GM19467 (cell line): ENCODE results near the gene KRTAP9-2.
"Not testable (repeated sequence)": the region's sequence is repeated elsewhere in the genome, so short reads cannot be mapped to it uniquely, and the experiment has no call there.

Experiments used
- ATAC-seq: cut with Tn5 transposase; IDR thresholded peaks from one replicate; pipeline ENCODE4 v1.9.1; 2021; ENCODE audit warnings: mild to moderate bottlenecking, moderate library complexity; ENCODE audit not compliant: unreplicated experiment

KRTAP9-2 gene, protein sequence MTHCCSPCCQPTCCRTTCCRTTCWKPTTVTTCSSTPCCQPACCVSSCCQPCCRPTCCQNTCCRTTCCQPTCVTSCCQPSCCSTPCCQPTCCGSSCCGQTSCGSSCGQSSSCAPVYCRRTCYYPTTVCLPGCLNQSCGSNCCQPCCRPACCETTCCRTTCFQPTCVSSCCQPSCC

GRCh38 chr17:41226598-41227095 is at the start of gene KRTAP9-2:
Gene KRTAP9-2, plus strand, starts transcription at chr17:41226648. Its CDS starts 7 bp downstream, at chr17:41226655.
- ATAC-seq: not testable (repeated sequence)

GRCh38 chr17:41176744-41177387 is 49.6 kb upstream of the KRTAP9-2 start:
- no peak for ATAC-seq

- no peak for ATAC-seq
Measured at GRCh38 chr17:41177727-41178271, 48.6 kb upstream of the KRTAP9-2 start, which contains the start of gene KRTAP4-2. Gene KRTAP4-2, minus strand, starts transcription at chr17:41178221. Its CDS starts 57 bp downstream, at chr17:41178164.

DNA sequence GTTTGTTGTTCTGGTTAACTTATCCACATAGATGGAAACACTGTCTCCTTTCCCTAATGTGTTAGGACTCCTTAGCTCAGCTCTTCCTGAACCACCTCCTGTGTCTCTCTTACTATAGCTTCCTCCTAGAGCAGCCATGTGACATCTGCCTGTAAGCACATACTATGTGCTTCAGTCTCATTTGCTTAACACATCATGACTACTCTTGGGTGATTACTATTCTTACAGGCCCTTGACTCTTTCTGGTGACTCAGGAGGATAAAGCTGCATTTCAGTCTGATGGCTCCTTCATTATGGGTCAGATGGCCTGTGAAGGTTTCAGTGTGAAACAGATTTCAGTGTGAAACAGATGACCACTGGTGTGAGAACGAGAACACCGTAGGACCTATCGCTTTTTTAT is 48.1 kb upstream of the KRTAP9-2 start:
- ATAC-seq: no peak

GRCh38 chr17:41178843-41179616 is 47.4 kb upstream of the KRTAP9-2 start:
- ATAC-seq: no peak

DNA sequence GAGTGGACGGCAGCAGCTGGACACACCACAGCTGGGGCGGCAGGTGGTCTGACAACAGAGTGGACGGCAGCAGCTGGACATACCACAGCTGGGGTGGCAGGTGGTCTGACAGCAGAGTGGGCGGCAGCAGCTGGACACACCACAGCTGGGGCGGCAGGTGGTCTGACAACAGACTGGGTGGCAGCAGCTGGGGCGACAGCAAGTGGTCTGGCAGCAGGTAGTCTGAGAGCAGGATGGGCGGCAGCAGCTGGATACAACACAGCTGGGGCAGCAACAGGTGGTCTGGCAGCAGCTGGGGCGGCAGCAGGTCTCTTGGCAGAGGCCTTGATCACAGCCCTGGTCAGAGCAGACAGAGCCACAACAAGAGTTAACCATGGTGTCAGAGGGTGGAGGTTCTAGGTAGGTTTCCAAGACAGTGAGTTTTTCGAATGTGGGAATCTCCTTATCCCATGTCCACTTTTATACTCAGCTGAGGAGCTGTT is 41.9 kb upstream of the KRTAP9-2 start, which contains the start of gene KRTAP4-1:
Gene KRTAP4-1 (minus strand): TSS at position 432 of the 482 bp plus-strand sequence. CDS start 57 bp downstream, at position 375.
- no peak for ATAC-seq

- ATAC-seq: no peak
Measured at GRCh38 chr17:41185001-41185400, 41.4 kb upstream of the KRTAP9-2 start.

- ATAC-seq: no peak
Measured at GRCh38 chr17:41186872-41187271, 39.6 kb upstream of the KRTAP9-2 start.

DNA sequence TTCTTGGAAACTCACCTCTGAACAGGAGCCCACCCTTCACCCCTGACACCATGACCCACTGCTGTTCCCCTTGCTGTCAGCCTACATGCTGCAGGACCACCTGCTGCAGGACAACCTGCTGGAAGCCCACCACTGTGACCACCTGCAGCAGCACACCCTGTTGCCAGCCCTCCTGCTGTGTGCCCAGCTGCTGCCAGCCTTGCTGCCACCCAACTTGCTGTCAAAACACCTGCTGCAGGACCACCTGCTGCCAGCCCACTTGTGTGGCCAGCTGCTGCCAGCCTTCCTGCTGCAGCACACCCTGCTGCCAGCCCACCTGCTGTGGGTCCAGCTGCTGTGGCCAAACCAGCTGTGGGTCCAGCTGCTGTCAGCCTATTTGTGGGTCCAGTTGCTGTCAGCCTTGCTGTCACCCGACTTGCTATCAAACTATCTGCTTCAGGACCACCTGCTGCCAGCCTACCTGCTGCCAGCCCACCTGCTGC is 36.6 kb upstream of the KRTAP9-2 start, which contains the start of gene KRTAP9-1:
Gene KRTAP9-1 (plus strand): TSS at position 51 of the 482 bp plus-strand sequence. CDS start 0 bp downstream, at position 51.
- ATAC-seq: not testable (repeated sequence)

- ATAC-seq: no peak
Measured at GRCh38 chr17:41190328-41190727, 36.1 kb upstream of the KRTAP9-2 start.

- ATAC-seq: no peak
Measured at GRCh38 chr17:41196068-41196467, 30.4 kb upstream of the KRTAP9-2 start.

- ATAC-seq: no peak
Measured at GRCh38 chr17:41199421-41200078, 26.9 kb upstream of the KRTAP9-2 start.

DNA sequence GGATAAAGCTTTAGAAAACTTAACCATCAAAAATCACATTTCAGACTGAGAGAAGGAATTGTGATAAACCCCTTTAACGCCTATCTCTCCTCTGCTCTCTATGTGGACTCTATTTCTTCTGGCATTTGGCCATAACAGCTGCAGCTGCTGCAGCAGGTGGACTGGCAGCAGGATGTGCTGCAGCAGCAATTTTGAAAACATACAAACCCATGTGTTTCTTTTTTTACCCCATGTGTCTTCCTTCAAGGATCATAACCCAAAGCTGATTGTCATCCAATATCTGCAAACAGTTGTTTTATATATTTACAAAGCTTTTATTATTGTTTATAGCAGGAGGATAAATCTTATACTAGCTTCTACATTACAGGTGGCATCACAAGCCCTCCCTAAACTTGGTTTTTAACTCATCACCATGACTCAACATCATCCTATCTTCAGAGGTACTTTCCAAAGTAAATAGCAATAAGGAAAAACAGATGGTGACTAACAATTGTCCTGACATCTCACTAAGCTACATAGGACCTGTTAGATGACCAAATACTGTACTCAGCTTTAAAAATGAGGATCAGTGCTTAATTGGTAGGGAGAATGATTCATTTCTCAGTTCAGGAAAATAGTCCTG is 14.5 kb upstream of the KRTAP9-2 start:
- no peak for ATAC-seq

- no peak for ATAC-seq
Measured at GRCh38 chr17:41212524-41213169, 13.8 kb upstream of the KRTAP9-2 start.

DNA sequence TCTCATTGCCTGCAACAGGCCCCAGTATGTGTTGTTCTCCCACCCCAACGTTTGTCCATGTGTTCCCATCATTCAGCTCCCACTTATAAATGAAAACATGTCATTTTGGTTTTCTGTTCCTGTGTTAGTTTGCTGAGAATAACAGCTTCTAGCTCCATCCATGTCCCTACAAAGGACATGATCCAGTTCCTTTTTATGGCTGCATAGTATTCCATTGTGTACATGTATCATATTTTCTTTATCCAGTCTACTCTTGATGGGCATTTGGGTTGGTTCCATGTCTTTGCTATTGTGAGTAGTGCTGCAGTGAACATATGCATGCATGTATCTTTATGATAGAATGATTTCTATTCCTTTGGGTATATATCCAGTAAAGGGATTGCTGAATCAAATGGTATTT is 10.8 kb upstream of the KRTAP9-2 start:
- no peak for ATAC-seq

- ATAC-seq: no peak
Measured at GRCh38 chr17:41223821-41224220, 2.6 kb upstream of the KRTAP9-2 start.

GRCh38 chr17:41226051-41226450 is 397 bp upstream of the KRTAP9-2 start:
- ATAC-seq: no peak

DNA sequence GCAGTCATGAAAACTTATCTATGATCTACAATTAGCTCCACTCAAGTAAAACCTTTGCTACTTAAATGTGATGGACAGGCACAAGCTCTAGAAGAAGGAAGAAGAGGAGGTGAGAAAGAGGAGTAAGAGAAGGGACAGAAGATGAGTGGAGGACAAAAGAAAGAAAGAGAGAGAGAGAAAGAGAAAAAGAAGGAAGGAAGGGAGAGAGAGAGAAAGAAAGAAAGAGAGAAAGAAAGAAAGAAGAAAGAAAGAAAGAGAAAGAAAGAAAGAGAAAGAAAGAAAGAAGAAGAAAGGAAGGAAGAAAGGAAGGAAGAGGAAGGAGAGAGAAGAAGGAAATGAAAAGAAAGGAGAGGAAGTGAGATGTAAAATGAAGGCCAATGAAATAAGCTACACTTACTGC is 3.6 kb downstream of the KRTAP9-2 start:
- no peak for ATAC-seq

DNA sequence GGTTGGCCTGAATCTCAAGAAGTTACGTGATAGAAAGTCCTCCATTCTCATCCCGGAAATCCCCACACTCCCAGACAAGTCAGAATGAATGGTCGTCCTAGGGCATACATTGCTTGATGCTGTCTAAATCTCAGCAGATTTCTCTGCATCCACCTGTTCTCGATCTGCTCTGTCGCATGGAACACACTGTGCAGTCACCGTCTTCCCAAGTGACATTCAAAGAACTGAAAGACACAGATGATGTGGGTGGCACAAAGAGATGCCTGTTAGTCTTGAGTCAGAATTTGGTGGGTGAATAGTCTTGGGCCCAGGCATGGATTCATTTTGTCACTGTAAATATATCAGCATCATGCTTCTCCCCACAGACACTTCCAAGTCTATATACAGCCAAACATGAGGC is 5.3 kb downstream of the KRTAP9-2 start:
- no peak for ATAC-seq
